ENCODE results near the gene APOD. TPM values are rescaled to one million over a fixed set of nuclear protein-coding genes. Genes with fewer than 3 reads are reported as not detected.
A peak's percentile ranks its signal among the peaks of the same experiment; 100 is the strongest.

Gene APOD
- total and polyA plus RNA-seq, 2 of the 8 experiments (the other 6 are each of a cell fraction or from before 2014, with no cell fraction given) = not detected

DNA sequence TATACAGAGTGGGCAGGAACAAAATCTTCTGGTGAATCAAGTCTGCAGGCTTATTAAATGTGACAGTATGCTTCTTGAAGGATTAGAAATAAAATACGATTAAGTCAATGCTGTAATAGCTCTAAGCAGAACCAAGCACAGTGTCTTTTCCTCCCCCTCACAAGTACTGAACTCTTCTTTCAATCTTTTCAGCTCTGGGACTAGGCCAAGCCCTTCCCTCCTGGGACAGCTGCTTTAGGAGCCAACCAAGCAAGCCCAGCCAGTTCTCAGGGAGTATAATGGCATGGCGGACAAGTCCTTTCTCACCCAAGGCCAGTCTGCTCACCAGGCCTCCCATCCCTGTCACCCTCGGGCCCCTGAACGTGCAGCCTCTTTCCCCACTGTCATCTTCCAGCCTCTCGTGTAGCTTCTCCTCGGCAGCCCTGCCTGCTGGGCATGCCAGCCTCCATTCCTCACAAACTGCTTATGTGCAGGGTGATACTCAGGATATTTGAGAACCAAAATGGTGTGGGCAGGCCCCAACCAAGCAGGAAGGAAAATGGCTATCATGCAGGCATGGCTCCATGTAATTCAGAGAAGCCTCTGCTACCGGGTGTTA is 32.3 kb downstream of the APOD start:
- H3K27me3 ChIP-seq (replicated peaks in 1 of 4; ENCODE audit: control insufficient read depth in 3 of 4, extremely low read depth in 1 of 4, insufficient read depth in 3 of 4, low read length in 3 of 4) = no peaks in the 10 kb centered on the region; a peak in 2 of 7 replicates
- H3K23me2 ChIP-seq (ENCODE audit: low read depth, low read length) = no peaks in the 10 kb centered on the region
- ChIA-PET POLR2A (ENCODE audit: partially characterized antibody) (interaction anchor here (1.2 kb wide), 1 partner anchor 9 kb away, joined by 9 read pairs; the partner anchor contains the start of gene PPP1R2), CTCF (ENCODE audit: partially characterized antibody) (interaction anchor here (1.0 kb wide), 1 partner anchor 19 kb away, joined by 4 read pairs; no protein-coding TSS in a partner anchor)
- FAIRE-seq (no peak), DNase-seq (ENCODE audit: low read depth in 1 of 2, low spot score in 2 of 2) (no peak)
- peak overlapping the region; percentile 13; the same call in 1 of the 2 replicates for H3K18ac ChIP-seq (ENCODE audit: extremely low read depth, low read length)
- H4K20me1 ChIP-seq (replicated peaks in 1 of 2; ENCODE audit: control insufficient read depth in 1 of 2, insufficient read depth in 2 of 2, low read length in 2 of 2) = no peaks in the 10 kb centered on the region
- H2AK5ac ChIP-seq (ENCODE audit: low read depth, low read length) = no peak overlapping the region
- H3K4me1 ChIP-seq (replicated peaks in 1 of 4; ENCODE audit: control insufficient read depth in 3 of 4, insufficient read depth in 4 of 4, low read length in 3 of 4) = peaks cover 0 to 10% (median 5%) of the 10 kb centered on the region in 4 experiments; a peak in 5 of 7 replicates
- WGBS, 2 experiments (ENCODE audit: extremely low coverage in 1 of 2, insufficient coverage in 1 of 2, insufficient read length in 1 of 2, insufficient replicate concordance in 2 of 2, low coverage in 1 of 2, low lambda C conversion rate in 2 of 2, missing lambda C conversion rate in 1 of 2) = 70% methylated on average over 7 of the region's 7 CpGs; no CpG with 5 or more reads in 1 of the 2 experiments
- H3K9me3 ChIP-seq (ENCODE audit: insufficient read depth in 2 of 2, low read depth in 1 of 2, low read length in 1 of 2) = no peaks in the 10 kb centered on the region
- H3K4me2 ChIP-seq (ENCODE audit: insufficient read depth in 1 of 2, low read depth in 2 of 2, low read length in 2 of 2) = no peak overlapping the region
- no peak overlapping the region for H3K4me3 ChIP-seq (ENCODE audit: extremely low read depth in 1 of 4, insufficient read depth in 2 of 4, low read depth in 3 of 4, low read length in 4 of 4)
- H3K27ac ChIP-seq (ENCODE audit: low read depth, low read length) = no peak overlapping the region
- no peak overlapping the region for H3K14ac ChIP-seq (ENCODE audit: insufficient read length)
- no peak overlapping the region for H2AFZ ChIP-seq (ENCODE audit: low read length)
- peak overlapping the region; percentile 72; the same call in 1 of the 2 replicates for H2BK15ac ChIP-seq (ENCODE audit: low read length)
- no peak overlapping the region for H4K5ac ChIP-seq (ENCODE audit: insufficient read length, low read depth, low read length)
- no peak overlapping the region for H3K9ac ChIP-seq (replicated peaks in 1 of 4; ENCODE audit: extremely low read depth in 1 of 4, low read depth in 3 of 4, low read length in 3 of 4)
- no peak overlapping the region for H3K23ac ChIP-seq (ENCODE audit: insufficient read length)
- no peaks in the 10 kb centered on the region for H3K79me1 ChIP-seq (ENCODE audit: low read depth, low read length)
- no peak overlapping the region for H3K4ac ChIP-seq (replicated peaks; ENCODE audit: insufficient read length, low read depth, low read length)
- no peak overlapping the region for H3K56ac ChIP-seq (replicated peaks; ENCODE audit: insufficient read length, low read depth, low read length)
- H2BK20ac ChIP-seq (ENCODE audit: low read length) = no peak overlapping the region
- peak overlapping the region; percentile 60; the same call in 1 of the 2 replicates for H2BK12ac ChIP-seq (ENCODE audit: low read depth, low read length)
- H4K91ac ChIP-seq (replicated peaks; ENCODE audit: insufficient read length, low read length) = no peak overlapping the region
- no peak overlapping the region for H2BK120ac ChIP-seq (replicated peaks; ENCODE audit: low read depth, low read length)
- H3K36me3 ChIP-seq (ENCODE audit: control insufficient read depth in 2 of 4, insufficient read depth in 4 of 4, low read length in 3 of 4) = no peaks in the 10 kb centered on the region
- no peak overlapping the region for H4K8ac ChIP-seq (ENCODE audit: extremely low read depth, insufficient read depth, low read length)
- no peaks in the 10 kb centered on the region for H3K79me2 ChIP-seq (ENCODE audit: control insufficient read depth in 1 of 2, insufficient read depth in 2 of 2, low read length in 2 of 2)
- no peak overlapping the region for H2BK5ac ChIP-seq (ENCODE audit: low read depth, low read length)
- TF ChIP-seq PHF8 (conservative IDR thresholded peaks at IDR 0.05; ENCODE audit: low read depth, low read length) (no peak), NANOG (IDR thresholded peaks at IDR 0.05; ENCODE audit: insufficient read depth, low read depth, low read length, poor library complexity, severe bottlenecking) (no peak), CREB1 (IDR thresholded peaks at IDR 0.05) (no peak), ASH2L (IDR thresholded peaks at IDR 0.05; ENCODE audit: low read length) (no peak), RAD21 (IDR thresholded peaks at IDR 0.05 in 1 of 2, conservative IDR thresholded peaks at IDR 0.05 in 1 of 2; ENCODE audit: low read depth in 2 of 2, low read length in 2 of 2) (no peak), EZH2 (IDR thresholded peaks at IDR 0.05; ENCODE audit: low read depth, low read length, severe bottlenecking) (no peak), CHD1 (IDR thresholded peaks at IDR 0.05; ENCODE audit: low read depth, low read length) (no peak)
- TF ChIP-seq, protein P1, sequence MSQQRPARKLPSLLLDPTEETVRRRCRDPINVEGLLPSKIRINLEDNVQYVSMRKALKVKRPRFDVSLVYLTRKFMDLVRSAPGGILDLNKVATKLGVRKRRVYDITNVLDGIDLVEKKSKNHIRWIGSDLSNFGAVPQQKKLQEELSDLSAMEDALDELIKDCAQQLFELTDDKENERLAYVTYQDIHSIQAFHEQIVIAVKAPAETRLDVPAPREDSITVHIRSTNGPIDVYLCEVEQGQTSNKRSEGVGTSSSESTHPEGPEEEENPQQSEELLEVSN (IDR thresholded peaks at IDR 0.05) = no peak
- TF ChIP-seq, protein P2, sequence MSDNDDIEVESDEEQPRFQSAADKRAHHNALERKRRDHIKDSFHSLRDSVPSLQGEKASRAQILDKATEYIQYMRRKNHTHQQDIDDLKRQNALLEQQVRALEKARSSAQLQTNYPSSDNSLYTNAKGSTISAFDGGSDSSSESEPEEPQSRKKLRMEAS (IDR thresholded peaks at IDR 0.05) = no peak
- TF ChIP-seq, protein P3, sequence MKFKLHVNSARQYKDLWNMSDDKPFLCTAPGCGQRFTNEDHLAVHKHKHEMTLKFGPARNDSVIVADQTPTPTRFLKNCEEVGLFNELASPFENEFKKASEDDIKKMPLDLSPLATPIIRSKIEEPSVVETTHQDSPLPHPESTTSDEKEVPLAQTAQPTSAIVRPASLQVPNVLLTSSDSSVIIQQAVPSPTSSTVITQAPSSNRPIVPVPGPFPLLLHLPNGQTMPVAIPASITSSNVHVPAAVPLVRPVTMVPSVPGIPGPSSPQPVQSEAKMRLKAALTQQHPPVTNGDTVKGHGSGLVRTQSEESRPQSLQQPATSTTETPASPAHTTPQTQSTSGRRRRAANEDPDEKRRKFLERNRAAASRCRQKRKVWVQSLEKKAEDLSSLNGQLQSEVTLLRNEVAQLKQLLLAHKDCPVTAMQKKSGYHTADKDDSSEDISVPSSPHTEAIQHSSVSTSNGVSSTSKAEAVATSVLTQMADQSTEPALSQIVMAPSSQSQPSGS (IDR thresholded peaks at IDR 0.05; ENCODE audit: low read length) = no peak
